Stomach (tissue), 4 donors: ENCODE data around the gene FSTL5.

Experiments used
- CTCF ChIP-seq, 7 experiments: fragments of 450-650 bp in 4 of 7; fragments of 200-600 bp in 3 of 7; sonication (generic) in 3 of 7; IDR thresholded peaks; one replicate each; pipeline ENCODE4 v1.5.1; 2016 to 2019; ENCODE audit warnings: antibody characterized with exemption in 7 of 7, control low read depth in 2 of 7, mild to moderate bottlenecking in 1 of 7
- POLR2A ChIP-seq, 4 donors: fragments of 450-650 bp; IDR thresholded peaks; one replicate each; pipeline ENCODE4 v1.6.1; 2016; ENCODE audit warnings: antibody characterized with exemption in 4 of 4, control low read depth in 2 of 4, mild to moderate bottlenecking in 1 of 4, moderate library complexity in 1 of 4

DNA sequence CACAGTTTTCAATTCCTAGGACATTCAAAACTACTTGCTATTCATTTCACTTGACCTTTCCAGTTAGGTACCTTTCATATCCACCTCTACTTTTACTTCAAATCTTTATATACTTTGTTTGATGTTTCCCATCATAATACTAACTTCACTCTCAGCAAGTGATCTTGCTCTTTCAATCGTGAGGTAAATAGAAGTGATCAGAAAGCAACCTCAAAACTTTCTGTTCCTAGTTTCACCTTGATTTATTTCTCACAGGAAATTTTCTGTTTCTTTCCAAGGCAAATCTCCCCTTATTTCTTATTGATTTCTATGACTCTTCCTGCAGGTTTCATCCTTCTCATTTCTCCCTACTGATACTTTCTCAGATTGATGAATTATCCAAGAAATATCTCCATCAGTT lies 623.5 kb downstream of the FSTL5 start:
- TF ChIP-seq CTCF (IDR thresholded peaks at IDR 0.05) (no peak), POLR2A (IDR thresholded peaks at IDR 0.05) (no peak)
